ENCODE results near the gene BANP.

- no peak for TF ChIP-seq POLR2A (IDR thresholded peaks at IDR 0.05)
- TF ChIP-seq, protein P1, sequence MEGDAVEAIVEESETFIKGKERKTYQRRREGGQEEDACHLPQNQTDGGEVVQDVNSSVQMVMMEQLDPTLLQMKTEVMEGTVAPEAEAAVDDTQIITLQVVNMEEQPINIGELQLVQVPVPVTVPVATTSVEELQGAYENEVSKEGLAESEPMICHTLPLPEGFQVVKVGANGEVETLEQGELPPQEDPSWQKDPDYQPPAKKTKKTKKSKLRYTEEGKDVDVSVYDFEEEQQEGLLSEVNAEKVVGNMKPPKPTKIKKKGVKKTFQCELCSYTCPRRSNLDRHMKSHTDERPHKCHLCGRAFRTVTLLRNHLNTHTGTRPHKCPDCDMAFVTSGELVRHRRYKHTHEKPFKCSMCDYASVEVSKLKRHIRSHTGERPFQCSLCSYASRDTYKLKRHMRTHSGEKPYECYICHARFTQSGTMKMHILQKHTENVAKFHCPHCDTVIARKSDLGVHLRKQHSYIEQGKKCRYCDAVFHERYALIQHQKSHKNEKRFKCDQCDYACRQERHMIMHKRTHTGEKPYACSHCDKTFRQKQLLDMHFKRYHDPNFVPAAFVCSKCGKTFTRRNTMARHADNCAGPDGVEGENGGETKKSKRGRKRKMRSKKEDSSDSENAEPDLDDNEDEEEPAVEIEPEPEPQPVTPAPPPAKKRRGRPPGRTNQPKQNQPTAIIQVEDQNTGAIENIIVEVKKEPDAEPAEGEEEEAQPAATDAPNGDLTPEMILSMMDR (IDR thresholded peaks at IDR 0.05), result no peak
Measured at GRCh38 chr16:87966064-87966645, 14.9 kb downstream of the BANP start.

Measured in breast epithelium (tissue), 3 donors.